Mucosa of descending colon (tissue), 3 donors: Measurements from ENCODE around the gene SLC2A2. TPM values are rescaled to one million over a fixed set of nuclear protein-coding genes. Genes with fewer than 3 reads are reported as not detected.

ENCODE experiments used
- ATAC-seq: fragments of 200-7000 bp; cut with Tn5 transposase; one replicate; pipeline ENCODE4 v1.9.1; 2020; ENCODE audit warnings: mild to moderate bottlenecking, moderate library complexity
- DNase-seq, 3 donors: peaks; one replicate each; pipeline ENCODE4 v3.0.0-alpha.2; 2020
- H3K36me3 ChIP-seq: fragments of 200-600 bp; one replicate; pipeline ENCODE4 v1.8.0; 2021; ENCODE audit warnings: low read depth, mild to moderate bottlenecking
- H3K4me1 ChIP-seq: fragments of 200-600 bp; one replicate; pipeline ENCODE4 v1.8.0; 2021; ENCODE audit warnings: low read depth, mild to moderate bottlenecking
- H3K4me3 ChIP-seq: fragments of 200-600 bp; one replicate; pipeline ENCODE4 v1.8.0; 2021; ENCODE audit warnings: mild to moderate bottlenecking
- H3K9me3 ChIP-seq: fragments of 200-600 bp; one replicate; pipeline ENCODE4 v1.8.0; 2021; ENCODE audit warnings: mild to moderate bottlenecking
- CTCF ChIP-seq: fragments of 200-600 bp; IDR thresholded peaks from one replicate; pipeline ENCODE4 v1.8.0; 2022; ENCODE audit warnings: antibody characterized with exemption, mild to moderate bottlenecking
- intact Hi-C, 2 donors: fragments of 100-400 bp; cut with DNase I in 1 of 2; cut with micrococcal nuclease in 1 of 2; formaldehyde crosslinking; loops; one replicate each; pipeline versions ENCODE4 v1.11.0 to v1.11.1; 2022; cut with DNase I, micrococcal nuclease
- total RNA-seq, 3 donors: library from RNA; stranded (reverse); fragmentation: NEBNext Ultra II Directional in 2 of 3; extraction: Animal tissue kit (Norgen Biotek cat#: 25700) in 2 of 3; gene quantifications; one replicate each; pipeline versions ENCODE4 v1.2.1 to v1.2.4, GENCODE V29; 2021 to 2023
- donor health status: DM: no; HTN: no; CAD: no; lungs with moderate emphysema.
- donor health status: DM: no; HTN: no; CAD: no.
- donor health status: DM: no; HTN: yes; CAD: no.

The SLC2A2 gene
- total RNA-seq, 3 donors from 2014 or later = not detected

GRCh38 chr3:170997961-170998913 is 28.3 kb downstream of the SLC2A2 start:
- Histone ChIP-seq H3K9me3 (no peaks in the 10 kb centered on the region), H3K36me3 (no peaks in the 10 kb centered on the region), H3K4me3 (no peak overlapping the region), H3K4me1 (peaks cover 21% of the 10 kb centered on the region)
- no peak for TF ChIP-seq CTCF
- peak in 1 of 3 donors; percentile 31 for DNase-seq
- intact Hi-C loops = no loop called here
- peak; percentile 59 for ATAC-seq

DNA sequence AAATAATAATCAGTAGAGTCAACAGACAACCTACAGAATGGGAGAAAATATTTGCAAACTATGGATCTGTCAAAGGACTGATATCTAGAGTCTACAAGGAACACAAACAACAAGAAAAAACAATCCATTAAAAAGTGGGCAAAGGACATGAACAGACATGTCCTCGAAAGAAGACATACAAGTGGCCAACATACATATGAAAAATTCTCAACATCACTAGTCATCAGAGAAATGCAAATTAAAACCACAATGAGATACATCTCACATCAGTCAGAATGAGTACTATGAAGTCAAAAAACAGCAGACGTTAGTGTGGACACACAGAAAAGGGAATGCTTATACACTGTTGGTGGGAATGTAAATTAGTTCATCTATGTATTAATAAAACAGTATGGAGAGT is 33.7 kb downstream of the SLC2A2 start:
- H3K9me3 ChIP-seq = no peaks in the 10 kb centered on the region
- H3K4me3 ChIP-seq = no peak overlapping the region
- H3K36me3 ChIP-seq = no peaks in the 10 kb centered on the region
- ATAC-seq = no peak
- no peak for TF ChIP-seq CTCF
- H3K4me1 ChIP-seq = peaks cover 3% of the 10 kb centered on the region
- DNase-seq = no peak
- intact Hi-C loops = no loop called here

DNA sequence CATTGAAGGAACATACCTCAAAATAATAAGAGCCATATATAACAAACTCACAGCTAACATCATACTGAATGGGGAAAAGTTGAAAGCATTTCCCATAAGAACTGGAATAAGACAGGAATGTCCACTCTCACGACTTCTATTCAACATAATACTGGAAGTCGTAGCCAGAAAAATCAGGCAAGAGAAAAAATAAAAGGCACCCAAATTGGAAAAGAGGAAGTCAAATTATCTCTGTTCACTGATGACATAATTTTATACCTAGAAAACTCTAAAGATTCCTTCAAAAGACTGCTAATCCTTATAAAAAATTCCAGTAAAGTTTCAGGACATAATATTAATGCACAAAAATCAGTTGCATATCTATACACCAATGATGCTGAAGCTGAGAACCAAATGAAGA is 34.9 kb downstream of the SLC2A2 start:
- intact Hi-C loops = no loop called here
- Histone ChIP-seq H3K4me3 (no peak overlapping the region), H3K9me3 (no peaks in the 10 kb centered on the region), H3K36me3 (no peaks in the 10 kb centered on the region), H3K4me1 (no peaks in the 10 kb centered on the region)
- no peak for ATAC-seq
- no peak for DNase-seq
- TF ChIP-seq CTCF = no peak

- intact Hi-C loops = no loop called here
- no peak for TF ChIP-seq CTCF
- Histone ChIP-seq H3K36me3 (no peaks in the 10 kb centered on the region), H3K4me3 (no peak overlapping the region), H3K9me3 (no peaks in the 10 kb centered on the region), H3K4me1 (no peaks in the 10 kb centered on the region)
- DNase-seq (peak in 1 of 3 donors; percentile 44), ATAC-seq (no peak)
Measured at GRCh38 chr3:170989100-170989648, 37.3 kb downstream of the SLC2A2 start.

- ATAC-seq (no peak), DNase-seq (no peak)
- Histone ChIP-seq H3K4me1 (no peaks in the 10 kb centered on the region), H3K36me3 (no peaks in the 10 kb centered on the region), H3K9me3 (no peaks in the 10 kb centered on the region), H3K4me3 (no peak overlapping the region)
- intact Hi-C loops = no loop called here
- no peak for TF ChIP-seq CTCF
Measured at GRCh38 chr3:170988378-170988777, 38.1 kb downstream of the SLC2A2 start.
